ENCODE results near the gene RRP9.
"Not testable (repeated sequence)": the region's sequence is repeated elsewhere in the genome, so short reads cannot be mapped to it uniquely, and the experiment has no call there.

Gene RRP9

DNA sequence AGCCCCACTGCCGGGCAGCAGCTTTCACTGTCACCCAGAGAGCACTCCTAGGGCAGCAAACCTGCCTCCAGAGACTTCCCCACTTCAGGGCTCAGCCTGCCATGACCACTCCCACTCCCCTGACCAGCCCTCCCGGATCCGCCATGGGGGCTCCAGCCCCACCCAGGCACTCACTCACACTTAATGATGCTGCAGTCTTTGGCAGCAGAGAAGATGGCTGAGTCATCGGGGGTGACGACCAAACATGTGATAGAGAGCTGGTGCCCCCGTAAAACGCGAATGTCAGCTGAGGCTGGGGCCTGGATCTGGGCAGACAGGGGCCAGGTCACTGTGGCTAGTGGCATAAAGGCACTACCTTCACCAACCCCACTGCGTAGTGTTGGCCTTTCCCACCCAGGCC lies 4.7 kb downstream of the RRP9 start:
- DNase-seq: no peak

DNA sequence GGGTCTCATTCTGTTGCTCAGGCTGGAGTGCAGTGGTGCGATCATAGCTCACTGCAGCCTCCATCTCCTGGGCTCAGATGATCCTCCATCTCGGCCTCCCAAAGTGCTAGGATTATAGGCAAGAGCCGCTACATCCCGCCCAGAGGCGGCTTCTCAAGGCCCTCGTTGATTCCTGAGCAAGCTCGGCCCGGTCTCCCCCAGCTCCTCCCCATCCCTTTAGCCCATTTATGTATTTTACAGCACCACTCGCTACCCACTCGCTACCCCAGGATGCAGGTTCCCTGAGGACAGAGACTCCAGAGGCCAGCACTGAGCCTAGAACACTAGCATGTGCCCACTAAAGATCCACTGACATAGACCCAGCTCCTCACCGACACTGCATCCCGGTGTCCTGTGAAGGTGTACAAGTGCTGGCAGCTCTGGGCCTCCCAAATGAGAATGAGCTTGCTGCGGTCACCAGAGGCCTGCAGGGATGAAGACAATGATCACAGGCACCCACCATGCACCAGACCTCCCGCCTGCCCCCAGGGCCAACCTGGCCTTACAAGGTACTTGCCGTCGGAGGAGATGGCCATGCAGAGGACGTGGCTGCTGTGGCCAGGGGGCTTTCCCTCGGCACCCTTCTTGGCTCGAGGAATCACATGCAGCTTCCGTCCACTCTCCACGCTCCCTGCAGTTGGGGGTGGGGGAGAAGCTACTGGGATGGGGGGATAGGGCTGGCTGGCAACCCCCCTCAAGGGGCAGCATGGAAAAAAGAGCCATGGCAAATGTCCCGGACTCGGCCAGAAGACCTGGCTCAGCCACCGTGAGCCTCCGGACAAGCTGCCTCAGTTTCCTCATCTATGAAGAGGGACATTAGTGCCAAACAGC lies 5.6 kb downstream of the RRP9 start:
- no peak for DNase-seq

- DNase-seq: no peak
Measured at GRCh38 chr3:51934991-51935885, 6.5 kb downstream of the RRP9 start.

DNA sequence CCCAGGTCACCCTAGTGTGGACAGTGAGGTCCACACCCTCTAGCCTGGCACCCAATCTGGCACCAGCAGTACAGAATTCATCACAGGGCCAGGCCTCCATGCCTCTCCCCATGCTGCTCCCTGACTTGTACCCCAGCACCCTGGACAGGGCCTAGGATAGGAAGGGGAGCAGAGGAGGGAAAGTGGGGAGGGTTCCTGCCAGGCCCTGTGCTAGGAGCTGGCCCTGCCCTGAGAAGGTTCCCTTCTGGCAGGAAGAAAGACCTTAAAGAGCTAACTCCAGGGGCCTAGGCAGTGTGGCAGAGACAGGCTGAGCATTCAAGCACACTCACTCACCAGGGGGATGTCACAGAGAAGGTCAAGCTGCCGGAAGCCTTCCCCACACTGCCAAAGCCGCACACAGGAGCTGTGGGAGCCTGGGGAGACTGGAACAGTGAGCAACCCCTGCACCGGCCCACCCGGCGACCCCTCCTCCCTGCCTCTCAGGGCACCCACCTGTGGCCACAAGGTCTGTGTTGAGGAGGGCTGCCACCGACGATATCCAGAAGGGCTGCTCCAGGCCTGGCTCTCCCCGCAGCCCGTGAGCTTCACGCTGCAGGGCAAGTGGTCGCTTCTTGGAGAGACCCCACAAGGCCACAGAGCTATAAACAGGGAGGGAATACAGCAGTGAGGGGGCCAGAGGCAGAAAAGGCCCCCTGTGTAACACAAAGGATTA lies 7.4 kb downstream of the RRP9 start:
- DNase-seq: no peak

DNA sequence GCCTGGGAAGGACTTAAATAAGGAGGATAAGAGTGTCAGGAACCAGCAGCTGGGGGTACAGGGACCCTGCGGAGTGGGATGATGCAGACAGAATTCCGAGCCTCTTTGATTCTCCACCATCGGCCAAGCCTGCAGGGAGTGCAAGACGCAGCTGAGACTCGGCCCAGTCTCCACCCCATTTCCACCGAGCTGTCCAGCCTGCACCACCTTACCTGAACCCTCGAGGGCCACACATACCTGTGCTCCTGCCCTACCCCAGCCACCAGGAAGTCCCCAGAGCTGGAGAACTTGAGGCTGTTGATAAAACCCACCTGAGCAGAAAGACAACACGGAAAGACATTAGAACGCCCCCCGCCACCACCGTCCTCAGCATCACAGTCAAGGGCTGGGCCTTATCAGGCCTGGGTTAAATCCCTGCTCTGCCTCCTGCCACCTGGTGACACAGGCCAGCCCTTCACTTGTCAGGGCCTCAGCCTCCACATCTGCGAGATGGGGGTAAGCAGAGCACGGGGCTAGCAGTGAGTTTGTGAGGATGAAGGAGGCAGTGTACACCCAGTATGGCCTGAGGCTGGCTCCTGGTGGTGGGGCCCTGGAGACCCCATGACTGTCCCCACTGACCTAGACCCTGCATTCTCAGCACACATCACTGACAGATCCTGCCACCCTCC lies 8.1 kb downstream of the RRP9 start:
- no peak for DNase-seq

DNA sequence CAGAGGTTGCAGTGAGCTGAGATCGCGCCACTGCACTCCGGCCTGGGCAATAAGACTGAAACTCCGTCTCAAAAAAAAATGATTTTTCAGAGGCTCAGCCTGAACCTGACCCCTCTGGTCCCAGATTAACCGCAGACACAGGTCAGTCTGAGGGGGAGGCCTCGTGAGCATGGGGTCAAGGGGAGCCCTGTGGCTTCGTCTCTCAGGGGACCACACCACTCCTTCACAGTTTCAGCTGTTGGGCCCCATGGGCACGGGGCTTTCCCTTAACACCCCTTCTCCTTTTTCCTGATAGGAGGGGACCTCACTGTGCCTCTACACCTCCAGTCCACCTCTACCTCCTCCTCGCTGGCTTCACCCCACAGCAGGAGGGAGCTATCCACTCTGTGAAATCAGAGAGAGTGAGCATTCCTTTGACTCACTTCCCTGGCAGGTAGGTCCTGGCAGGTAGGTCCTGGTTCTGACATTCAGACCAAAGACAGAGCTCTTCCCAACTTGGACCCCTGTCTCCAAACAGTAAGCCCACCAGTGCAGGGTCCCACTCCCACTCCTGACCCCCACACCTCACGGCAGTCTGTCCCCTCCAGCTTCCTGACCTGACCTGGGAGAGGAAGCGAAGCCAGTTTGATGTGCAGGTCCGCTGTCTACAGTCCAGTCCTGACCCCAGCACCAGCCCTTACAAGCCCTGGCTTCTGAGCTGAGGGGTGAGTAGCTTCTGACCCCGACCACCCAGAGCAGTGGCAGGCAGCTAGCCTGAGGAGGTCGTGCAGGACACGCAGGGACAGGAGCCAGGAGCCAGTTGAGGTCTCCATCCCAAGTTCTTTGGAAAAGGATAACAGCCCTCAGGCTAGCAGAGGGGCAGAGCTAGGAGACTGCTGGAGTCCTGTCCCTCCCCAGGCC lies 9.0 kb downstream of the RRP9 start:
- DNase-seq: no peak

DNA sequence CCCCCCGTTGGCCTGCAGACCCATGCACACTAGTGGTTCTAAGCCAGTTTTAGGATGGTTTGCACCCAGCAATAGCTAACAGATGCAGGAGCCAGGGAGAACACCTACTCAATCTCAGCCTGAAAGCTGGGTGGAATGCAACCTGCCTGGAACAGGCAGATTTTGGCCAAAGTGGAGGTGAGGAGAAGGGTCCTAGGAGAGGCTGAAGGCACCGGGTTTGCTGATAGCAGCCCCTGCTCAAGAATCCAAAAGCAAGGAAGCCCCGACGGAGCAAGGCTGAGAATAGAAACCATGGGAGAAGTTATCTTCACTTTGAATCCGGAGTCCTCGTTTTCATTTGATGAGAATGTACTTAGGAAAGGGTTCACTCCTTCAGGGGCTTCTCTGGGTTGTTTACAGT lies 9.9 kb downstream of the RRP9 start:
- DNase-seq: no peak

DNA sequence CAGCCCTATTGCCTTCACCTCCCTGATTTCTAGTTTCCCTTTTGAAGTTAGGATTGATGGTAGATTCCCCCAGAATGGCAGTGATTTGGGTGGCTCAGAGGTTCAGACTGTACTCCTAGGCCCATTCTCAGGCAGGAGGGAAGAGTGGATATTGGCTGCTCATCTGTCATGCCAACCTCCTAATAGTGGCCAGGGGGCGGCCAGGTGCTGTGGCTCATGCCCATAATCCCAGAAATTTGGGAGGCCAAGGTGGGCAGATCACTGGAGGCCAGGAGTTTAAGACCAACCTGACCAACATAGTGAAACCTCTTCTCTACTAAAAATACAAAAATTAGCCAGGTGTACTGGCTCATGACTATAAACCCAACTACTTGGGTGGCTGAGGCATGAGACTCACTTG lies 11.3 kb downstream of the RRP9 start:
- no peak for DNase-seq

- no peak for DNase-seq
Measured at GRCh38 chr3:51929420-51930003, 12.2 kb downstream of the RRP9 start.

- DNase-seq: not testable (repeated sequence)
Measured at GRCh38 chr3:51928981-51929380, 12.7 kb downstream of the RRP9 start.

DNA sequence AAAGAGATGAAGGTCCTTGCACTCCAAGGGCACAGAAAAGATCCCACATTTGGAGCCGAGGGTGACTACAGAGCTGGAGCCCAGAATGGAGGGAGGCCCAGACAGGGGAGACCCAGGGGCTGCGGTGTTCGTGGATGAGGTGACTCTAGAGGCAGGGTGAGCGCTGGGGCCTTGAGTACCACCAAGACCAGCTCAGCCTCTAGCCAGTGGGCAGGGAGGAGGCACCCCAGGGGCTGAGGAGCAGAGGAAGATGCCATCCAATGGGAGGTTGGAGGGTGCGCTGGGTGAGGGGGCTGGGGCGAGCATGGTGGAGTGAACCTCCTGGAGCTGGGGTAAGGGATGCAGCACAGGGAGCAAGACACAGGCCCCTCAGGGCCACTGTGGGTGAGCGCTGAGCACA lies 13.3 kb downstream of the RRP9 start:
- DNase-seq: no peak

GRCh38 chr3:51927061-51927977 lies 14.4 kb downstream of the RRP9 start:
- no peak for DNase-seq

- no peak for DNase-seq
Measured at GRCh38 chr3:51921081-51921578, 20.6 kb downstream of the RRP9 start.

DNA sequence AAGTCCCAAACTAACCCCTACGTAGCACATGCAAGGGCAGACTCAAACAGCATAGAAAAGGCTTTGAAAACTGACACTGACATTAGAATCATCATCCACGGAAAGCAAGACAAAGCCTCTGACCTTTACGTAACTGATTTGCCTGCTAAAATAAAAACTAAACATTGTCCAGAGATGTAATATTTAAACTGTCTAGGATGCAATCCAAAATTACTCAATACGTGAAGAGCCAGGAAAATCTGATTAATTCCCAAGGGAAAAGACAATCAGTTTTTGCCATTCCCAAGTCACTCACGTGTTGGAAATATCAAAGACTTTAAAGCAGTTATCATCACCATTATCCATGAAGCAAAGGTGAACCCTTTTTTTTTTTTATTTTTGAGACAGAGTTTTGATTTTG lies 25.3 kb downstream of the RRP9 start:
- DNase-seq: no peak

- DNase-seq: no peak
Measured at GRCh38 chr3:51908026-51908425, 33.7 kb downstream of the RRP9 start.

GRCh38 chr3:51904034-51904823 lies 37.5 kb downstream of the RRP9 start:
- no peak for DNase-seq

- DNase-seq: not testable (repeated sequence)
Measured at GRCh38 chr3:51902361-51902760, 39.3 kb downstream of the RRP9 start.

DNA sequence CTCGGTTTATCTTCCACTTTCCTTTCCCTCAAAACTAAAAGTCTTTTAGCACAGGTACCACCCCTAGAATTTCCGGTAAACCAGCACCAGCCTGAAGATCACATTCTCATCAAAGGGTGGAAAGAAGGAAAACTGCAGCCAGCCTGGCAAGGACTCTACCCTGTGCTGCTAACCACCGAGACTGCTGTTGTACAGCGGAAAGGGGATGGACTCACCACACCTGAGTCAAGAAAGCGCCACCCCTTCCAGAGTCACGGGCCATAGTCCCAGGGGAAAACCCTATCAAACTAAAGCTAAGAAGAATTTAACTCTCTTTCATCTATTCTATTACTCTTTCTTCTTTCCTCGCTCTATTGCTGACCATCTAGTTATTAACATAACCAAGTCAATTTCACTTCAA lies 41.7 kb downstream of the RRP9 start:
- DNase-seq: not testable (repeated sequence)

GRCh38 chr3:51897391-51897790 lies 44.3 kb downstream of the RRP9 start:
- DNase-seq: no peak
